H1 (cell line): Measurements from ENCODE around the gene CUEDC2. TPM values are rescaled to one million over a fixed set of nuclear protein-coding genes. Genes with fewer than 3 reads are reported as not detected.

ENCODE experiments used
- CTCF ChIA-PET: fragments of 300-600 bp; sonication (Branson Sonifier 250); formaldehyde crosslinking; loops from one replicate; lab custom pipeline; 2021; ENCODE audit not compliant: partially characterized antibody; lab: Charles Lee
- POLR2A ChIA-PET: fragments of 300-600 bp; sonication (Branson Sonifier 250); formaldehyde crosslinking; loops from one replicate; lab custom pipeline; 2021; ENCODE audit warnings: inconsistent platforms; ENCODE audit not compliant: partially characterized antibody; lab: Charles Lee
- DNase-seq, 2 experiments: peaks; one replicate each; pipeline versions ENCODE4 v3.0.0 to v3.0.0-alpha.2; 2010 to 2022; ENCODE audit warnings: low spot score in 2 of 2, low read depth in 1 of 2, mixed read lengths in 1 of 2
- FAIRE-seq: peaks from 2 replicates; lab custom pipeline; 2011; peaks lifted over from hg19 to GRCh38; lab: Jason Lieb, UNC
- H2AFZ ChIP-seq: 2 replicates; pipeline ENCODE4 v1.8.1; 2012; ENCODE audit warnings: low read length, inconsistent platforms
- H2AK5ac ChIP-seq: 2 replicates; pipeline ENCODE4 v1.6.1; 2013; ENCODE audit warnings: low read depth, low read length
- H2BK120ac ChIP-seq: replicated peaks from 2 replicates; pipeline ENCODE3; 2013; ENCODE audit warnings: low read depth, low read length, inconsistent platforms
- H2BK12ac ChIP-seq: 2 replicates; pipeline ENCODE4 v1.6.1; 2013; ENCODE audit warnings: low read depth, low read length
- H2BK15ac ChIP-seq: 2 replicates; pipeline ENCODE4 v1.6.1; 2013; ENCODE audit warnings: low read length
- H2BK20ac ChIP-seq: 2 replicates; pipeline ENCODE4 v1.6.1; 2013; ENCODE audit warnings: low read length
- H2BK5ac ChIP-seq: 2 replicates; pipeline ENCODE4 v1.6.1; 2013; ENCODE audit warnings: low read depth, low read length
- H3K14ac ChIP-seq: 2 replicates; pipeline ENCODE4 v1.6.1; 2013; ENCODE audit warnings: inconsistent platforms; ENCODE audit not compliant: insufficient read length
- H3K18ac ChIP-seq: 2 replicates; pipeline ENCODE4 v1.6.1; 2013; ENCODE audit warnings: low read length; ENCODE audit errors: extremely low read depth
- H3K23ac ChIP-seq: 2 replicates; pipeline ENCODE4 v1.6.1; 2013; ENCODE audit warnings: inconsistent platforms; ENCODE audit not compliant: insufficient read length
- H3K23me2 ChIP-seq: 2 replicates; pipeline ENCODE4 v1.6.1; 2013; ENCODE audit warnings: low read depth, low read length
- H3K27ac ChIP-seq: 2 replicates; pipeline ENCODE4 v1.6.1; 2011; ENCODE audit warnings: low read depth, low read length, inconsistent platforms
- H3K27me3 ChIP-seq, 4 experiments: replicated peaks in 1 of 4; 1 replicate in 1 of 4; 2 replicates in 3 of 4; pipeline versions ENCODE4 v1.6.1 to v1.8.1; 2011 to 2013; ENCODE audit warnings: low read length in 3 of 4, mild to moderate bottlenecking in 3 of 4, inconsistent platforms in 2 of 4, mixed read lengths in 2 of 4, moderate library complexity in 1 of 4; ENCODE audit not compliant: control insufficient read depth in 3 of 4, insufficient read depth in 3 of 4; ENCODE audit errors: extremely low read depth in 1 of 4
- H3K36me3 ChIP-seq, 4 experiments: 2 replicates each; pipeline versions ENCODE4 v1.6.1 to v1.8.1; 2011 to 2013; ENCODE audit warnings: mild to moderate bottlenecking in 4 of 4, low read length in 3 of 4, moderate library complexity in 2 of 4, control low read depth in 1 of 4, inconsistent platforms in 1 of 4; ENCODE audit not compliant: insufficient read depth in 4 of 4, control insufficient read depth in 2 of 4
- H3K4ac ChIP-seq: replicated peaks from 2 replicates; pipeline ENCODE3; 2013; ENCODE audit warnings: low read length, low read depth, mixed read lengths, inconsistent platforms; ENCODE audit not compliant: insufficient read length
- H3K4me1 ChIP-seq, 4 experiments: replicated peaks in 1 of 4; 1 replicate in 1 of 4; 2 replicates in 3 of 4; pipeline versions ENCODE4 v1.6.1 to v1.8.1; 2011 to 2013; ENCODE audit warnings: low read length in 3 of 4, inconsistent platforms in 2 of 4, mixed read lengths in 1 of 4; ENCODE audit not compliant: insufficient read depth in 4 of 4, control insufficient read depth in 3 of 4
- H3K4me2 ChIP-seq, 2 experiments: 2 replicates each; pipeline versions ENCODE4 v1.6.1 to v1.8.1; 2011 to 2013; ENCODE audit warnings: low read depth in 2 of 2, low read length in 2 of 2, control low read depth in 1 of 2, inconsistent platforms in 1 of 2, mild to moderate bottlenecking in 1 of 2; ENCODE audit not compliant: insufficient read depth in 1 of 2
- H3K4me3 ChIP-seq, 4 experiments: fragments of 200-600, 300-600 bp in 1 of 4; sonication (generic), shearing (Covaris generic), sonication (Bioruptor Twin) in 1 of 4; 2 replicates each; pipeline versions ENCODE4 v1.5.1 to v1.8.1; 2011 to 2016; ENCODE audit warnings: low read length in 4 of 4, low read depth in 3 of 4, control low read depth in 2 of 4, inconsistent platforms in 2 of 4, mild to moderate bottlenecking in 2 of 4, mixed read lengths in 1 of 4, moderate library complexity in 1 of 4; ENCODE audit not compliant: insufficient read depth in 2 of 4; ENCODE audit errors: extremely low read depth in 1 of 4
- H3K56ac ChIP-seq: replicated peaks from 2 replicates; pipeline ENCODE3; 2013; ENCODE audit warnings: low read depth, mild to moderate bottlenecking, mixed read lengths, low read length, inconsistent platforms; ENCODE audit not compliant: insufficient read length
- H3K79me1 ChIP-seq: 2 replicates; pipeline ENCODE4 v1.6.1; 2013; ENCODE audit warnings: low read depth, low read length, control low read depth
- H3K79me2 ChIP-seq, 2 experiments: 2 replicates each; pipeline versions ENCODE4 v1.6.1 to v1.8.1; 2012 to 2013; ENCODE audit warnings: low read length in 2 of 2, mild to moderate bottlenecking in 2 of 2, inconsistent platforms in 1 of 2; ENCODE audit not compliant: insufficient read depth in 2 of 2, control insufficient read depth in 1 of 2
- H3K9ac ChIP-seq, 4 experiments: replicated peaks in 1 of 4; 1 replicate in 1 of 4; 2 replicates in 3 of 4; pipeline versions ENCODE4 v1.6.1 to v1.8.1; 2011 to 2013; ENCODE audit warnings: low read depth in 3 of 4, low read length in 3 of 4, control low read depth in 2 of 4, mild to moderate bottlenecking in 2 of 4, moderate library complexity in 2 of 4, inconsistent platforms in 1 of 4; ENCODE audit errors: extremely low read depth in 1 of 4
- H3K9me3 ChIP-seq, 2 experiments: 2 replicates each; pipeline versions ENCODE4 v1.6.1 to v1.8.1; 2012 to 2013; ENCODE audit warnings: mild to moderate bottlenecking in 2 of 2, moderate library complexity in 2 of 2, control low read depth in 1 of 2, inconsistent platforms in 1 of 2, low read depth in 1 of 2, low read length in 1 of 2, mixed read lengths in 1 of 2; ENCODE audit not compliant: insufficient read depth in 2 of 2
- H4K20me1 ChIP-seq, 2 experiments: replicated peaks in 1 of 2; 2 replicates each; pipeline versions ENCODE3 to v1.8.1; 2011 to 2013; ENCODE audit warnings: inconsistent platforms in 2 of 2, low read length in 2 of 2, mild to moderate bottlenecking in 1 of 2; ENCODE audit not compliant: insufficient read depth in 2 of 2, control insufficient read depth in 1 of 2
- H4K5ac ChIP-seq: 2 replicates; pipeline ENCODE4 v1.6.1; 2013; ENCODE audit warnings: low read length, low read depth, mixed read lengths, inconsistent platforms; ENCODE audit not compliant: insufficient read length
- H4K8ac ChIP-seq: 2 replicates; pipeline ENCODE4 v1.8.0; 2013; ENCODE audit warnings: mild to moderate bottlenecking, moderate library complexity, low read length, inconsistent platforms; ENCODE audit not compliant: insufficient read depth; ENCODE audit errors: extremely low read depth
- H4K91ac ChIP-seq: replicated peaks from 2 replicates; pipeline ENCODE3; 2013; ENCODE audit warnings: low read length, mixed read lengths, inconsistent platforms; ENCODE audit not compliant: insufficient read length
- BACH1 ChIP-seq: IDR thresholded peaks from 2 replicates; pipeline ENCODE4 v1.6.1; 2012; ENCODE audit warnings: low read length, improper control_type of control experiment
- HDAC2 ChIP-seq, 2 experiments: fragments of 300-600 bp in 1 of 2; sonication (generic) in 1 of 2; IDR thresholded peaks; 2 replicates each; pipeline ENCODE4 v1.6.1; 2011 to 2012; ENCODE audit warnings: low read depth in 2 of 2, low read length in 2 of 2, mild to moderate bottlenecking in 2 of 2, moderate library complexity in 2 of 2, borderline replicate concordance in 1 of 2, inconsistent platforms in 1 of 2
- KDM1A ChIP-seq: fragments of 200-600, 300-600 bp; sonication (generic); IDR thresholded peaks from 2 replicates; pipeline ENCODE4 v1.7.1; 2016; ENCODE audit warnings: mild to moderate bottlenecking, low read length, borderline replicate concordance
- RXRA ChIP-seq: IDR thresholded peaks from 2 replicates; pipeline ENCODE4 v1.6.1; 2011; ENCODE audit warnings: low read depth, mild to moderate bottlenecking, low read length, moderate library complexity; ENCODE audit not compliant: insufficient read depth
- SP2 ChIP-seq: IDR thresholded peaks from 2 replicates; pipeline ENCODE4 v1.6.1; 2012; ENCODE audit warnings: mild to moderate bottlenecking, low read length, inconsistent platforms
- TAF7 ChIP-seq: optimal IDR thresholded peaks from 2 replicates; pipeline ENCODE3; 2011; ENCODE audit warnings: low read depth, mild to moderate bottlenecking, inconsistent platforms, low read length, moderate library complexity, borderline replicate concordance
- WGBS, 2 experiments: shearing (Covaris generic) in 1 of 2; methylation state at CpG; one replicate each; pipeline versions ENCODE4 v1.1.6 to v1.1.7; 2013 to 2015; ENCODE audit warnings: low lambda C conversion rate in 2 of 2, mixed read lengths in 2 of 2, inconsistent platforms in 1 of 2, low coverage in 1 of 2, missing lambda C conversion rate in 1 of 2; ENCODE audit not compliant: insufficient replicate concordance in 2 of 2, insufficient coverage in 1 of 2, insufficient read length in 1 of 2; ENCODE audit errors: extremely low coverage in 1 of 2, missing lambda C conversion rate in 1 of 2; 5-methylcytosine and 5-hydroxymethylcytosine counted together
- polyA plus RNA-seq, 7 experiments: library from polyadenylated mRNA; depleted of rRNA in 3 of 7; stranded (reverse) in 5 of 7; unstranded in 2 of 7; fragments of >200 nt in 5 of 7; fragments of 200-250 nt in 2 of 7; gene quantifications; 1 replicate in 5 of 7; 2 replicates in 1 of 7; 4 replicates in 1 of 7; pipeline versions ENCODE4 v1.2.1 to v1.2.3, GENCODE V29; 2011 to 2013; ENCODE audit warnings: missing spikeins in 2 of 7, mixed read lengths in 2 of 7
- total RNA-seq: library from RNA; stranded (reverse); fragmentation: NEBNext Ultra II Directional; extraction: Animal tissue kit (Norgen Biotek cat#: 25700); gene quantifications from 2 replicates; pipeline ENCODE4 v1.2.1, GENCODE V29; 2021

The CUEDC2 gene
- total and polyA plus RNA-seq, 2 of the 8 experiments (the other 6 are each of a cell fraction or from before 2014, with no cell fraction given), result 41.7 to 55.2 TPM

GRCh38 chr10:102402512-102402896 is 29.9 kb downstream of the CUEDC2 start:
- Histone ChIP-seq H3K56ac (no peak overlapping the region), H3K36me3 (peaks cover 2 to 13% (median 6%) of the 10 kb centered on the region in 4 experiments; a peak in 6 of 8 replicates), H3K27me3 (peaks cover 0 to 8% (median 4%) of the 10 kb centered on the region in 4 experiments; a peak in 6 of 7 replicates), H2BK20ac (no peak overlapping the region), H4K20me1 (peaks cover 3 to 7% of the 10 kb centered on the region in 2 experiments), H3K4me1 (peaks cover 0 to 9% (median 4%) of the 10 kb centered on the region in 4 experiments; a peak in 4 of 7 replicates), H4K8ac (no peak overlapping the region), H3K4ac (no peak overlapping the region), H3K9me3 (no peaks in the 10 kb centered on the region), H4K5ac (no peak overlapping the region), H3K18ac (no peak overlapping the region), H2AFZ (no peak overlapping the region), H3K23ac (no peak overlapping the region), H3K9ac (no peak overlapping the region), H4K91ac (no peak overlapping the region), H2BK15ac (no peak overlapping the region), H3K27ac (no peak overlapping the region), H3K14ac (no peak overlapping the region), H3K79me1 (no peaks in the 10 kb centered on the region), H2BK5ac (no peak overlapping the region), H2AK5ac (no peak overlapping the region), H3K79me2 (no peaks in the 10 kb centered on the region), H2BK120ac (no peak overlapping the region), H3K23me2 (no peaks in the 10 kb centered on the region), H3K4me3 (no peak overlapping the region), H3K4me2 (no peak overlapping the region), H2BK12ac (no peak overlapping the region)
- FAIRE-seq (no peak), DNase-seq (no peak)
- WGBS, 2 experiments, result 88% methylated on average over 5 of the region's 5 CpGs; no CpG with 5 or more reads in 1 of the 2 experiments
- ChIA-PET CTCF (interaction anchor here (0.6 to 16.4 kb wide), 15 partner anchors 7 to 237 kb away, joined by 3 to 357 read pairs (median 14); partner anchors contain the start of genes C10orf95, CUEDC2, ELOVL3 and FBXL15), POLR2A (interaction anchor here (0.8 to 6.1 kb wide), 5 partner anchors 8 to 281 kb away, joined by 3 to 38 read pairs (median 5); partner anchors contain the start of genes C10orf95, FBXL15 and NFKB2)
- TF ChIP-seq HDAC2 (IDR thresholded peaks at IDR 0.05; ENCODE audit: borderline replicate concordance in 1 of 2, low read depth in 2 of 2, low read length in 2 of 2), result no peak
- no peak for TF ChIP-seq TAF7
- TF ChIP-seq BACH1, result no peak
- TF ChIP-seq KDM1A, result no peak
- no peak for TF ChIP-seq RXRA
- no peak for TF ChIP-seq SP2
